Esophagus muscularis mucosa (tissue), 4 donors: ENCODE measurements around the gene CDH4. TPM values are rescaled to one million over a fixed set of nuclear protein-coding genes. Genes with fewer than 3 reads are reported as not detected.

Source experiments
- DNase-seq: peaks from one replicate; pipeline ENCODE4 v3.0.0-alpha.2; 2017; ENCODE audit errors: extremely low spot score
- H3K27ac ChIP-seq, 4 donors: fragments of 200-600 bp; sonication (generic); replicated peaks in 1 of 4; 1 replicate in 3 of 4; 2 replicates in 1 of 4; pipeline ENCODE4 v1.5.1; 2016 to 2019; ENCODE audit warnings: mild to moderate bottlenecking in 1 of 4
- H3K27me3 ChIP-seq, 4 donors: fragments of 200-600 bp; sonication (generic); one replicate each; pipeline versions ENCODE4 v1.5.1 to v1.6.0; 2016 to 2019
- H3K36me3 ChIP-seq, 4 donors: fragments of 200-600 bp; sonication (generic); one replicate each; pipeline ENCODE4 v1.5.1; 2016 to 2019
- H3K4me1 ChIP-seq, 4 donors: fragments of 200-600 bp; sonication (generic); one replicate each; pipeline ENCODE4 v1.5.1; 2016 to 2019
- H3K4me3 ChIP-seq, 4 donors: fragments of 200-600 bp; sonication (generic); 1 replicate in 2 of 4; 2 replicates in 2 of 4; pipeline ENCODE4 v1.5.1; 2016 to 2019; ENCODE audit warnings: mild to moderate bottlenecking in 4 of 4, moderate library complexity in 1 of 4
- H3K9me3 ChIP-seq, 4 donors: fragments of 200-600 bp; sonication (generic); 1 replicate in 3 of 4; 2 replicates in 1 of 4; pipeline ENCODE4 v1.5.1; 2016 to 2019
- EP300 ChIP-seq: sonication (generic); formaldehyde crosslinking; IDR thresholded peaks from one replicate; pipeline ENCODE4 v1.6.1; 2017; ENCODE audit warnings: antibody characterized with exemption
- POLR2A ChIP-seq: fragments of 450-650 bp; IDR thresholded peaks from one replicate; pipeline ENCODE4 v1.6.1; 2017; ENCODE audit warnings: antibody characterized with exemption, moderate library complexity, mild to moderate bottlenecking, low read depth
- POLR2AphosphoS5 ChIP-seq, 2 donors: sonication (generic); formaldehyde crosslinking; IDR thresholded peaks; one replicate each; pipeline ENCODE4 v1.6.1; 2017; ENCODE audit warnings: antibody characterized with exemption in 2 of 2
- WGBS: methylation state at CpG from one replicate; pipeline ENCODE4 v1.1.5; 2018; 5-methylcytosine and 5-hydroxymethylcytosine counted together
- intact Hi-C: fragments of 100-400 bp; cut with DNase I; formaldehyde crosslinking; loops from one replicate; pipeline ENCODE4 v1.15.1; 2023
- total RNA-seq, 4 donors: library from RNA; depleted of rRNA; stranded (reverse); fragments of >200 nt; gene quantifications; one replicate each; pipeline versions ENCODE4 v1.1.0 to v1.2.1, GENCODE V29; 2016
- TF ChIP-seq, protein P1 (sequence below), 3 experiments: fragments of 200-600 bp in 2 of 3; fragments of 450-650 bp in 1 of 3; sonication (generic) in 2 of 3; IDR thresholded peaks; one replicate each; pipeline ENCODE4 v1.5.1; 2017 to 2019; ENCODE audit warnings: antibody characterized with exemption in 3 of 3, mild to moderate bottlenecking in 2 of 3, moderate library complexity in 1 of 3

CDH4 gene
- total RNA-seq, 4 donors from 2014 or later: 0.42 to 1.3 (median 0.48) TPM

- no peak overlapping the region for H3K4me3 ChIP-seq
- TF ChIP-seq, protein P1, sequence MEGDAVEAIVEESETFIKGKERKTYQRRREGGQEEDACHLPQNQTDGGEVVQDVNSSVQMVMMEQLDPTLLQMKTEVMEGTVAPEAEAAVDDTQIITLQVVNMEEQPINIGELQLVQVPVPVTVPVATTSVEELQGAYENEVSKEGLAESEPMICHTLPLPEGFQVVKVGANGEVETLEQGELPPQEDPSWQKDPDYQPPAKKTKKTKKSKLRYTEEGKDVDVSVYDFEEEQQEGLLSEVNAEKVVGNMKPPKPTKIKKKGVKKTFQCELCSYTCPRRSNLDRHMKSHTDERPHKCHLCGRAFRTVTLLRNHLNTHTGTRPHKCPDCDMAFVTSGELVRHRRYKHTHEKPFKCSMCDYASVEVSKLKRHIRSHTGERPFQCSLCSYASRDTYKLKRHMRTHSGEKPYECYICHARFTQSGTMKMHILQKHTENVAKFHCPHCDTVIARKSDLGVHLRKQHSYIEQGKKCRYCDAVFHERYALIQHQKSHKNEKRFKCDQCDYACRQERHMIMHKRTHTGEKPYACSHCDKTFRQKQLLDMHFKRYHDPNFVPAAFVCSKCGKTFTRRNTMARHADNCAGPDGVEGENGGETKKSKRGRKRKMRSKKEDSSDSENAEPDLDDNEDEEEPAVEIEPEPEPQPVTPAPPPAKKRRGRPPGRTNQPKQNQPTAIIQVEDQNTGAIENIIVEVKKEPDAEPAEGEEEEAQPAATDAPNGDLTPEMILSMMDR (IDR thresholded peaks at IDR 0.05): no peak
- no peak for TF ChIP-seq EP300
- no peak for TF ChIP-seq POLR2A
- TF ChIP-seq POLR2AphosphoS5 (IDR thresholded peaks at IDR 0.05): no peak
- 78% methylated on average over 7 of the region's 13 CpGs for WGBS
- H3K27me3 ChIP-seq: peaks cover 0 to 35% (median 0%) of the 10 kb centered on the region in 4 donors
- H3K9me3 ChIP-seq: no peaks in the 10 kb centered on the region
- no peak for DNase-seq
- intact Hi-C loops: no loop called here
- H3K36me3 ChIP-seq: no peaks in the 10 kb centered on the region
- H3K4me1 ChIP-seq: no peaks in the 10 kb centered on the region
- H3K27ac ChIP-seq: no peak overlapping the region
Observed at GRCh38 chr20:61508301-61509096, 256.4 kb downstream of the CDH4 start.

DNA sequence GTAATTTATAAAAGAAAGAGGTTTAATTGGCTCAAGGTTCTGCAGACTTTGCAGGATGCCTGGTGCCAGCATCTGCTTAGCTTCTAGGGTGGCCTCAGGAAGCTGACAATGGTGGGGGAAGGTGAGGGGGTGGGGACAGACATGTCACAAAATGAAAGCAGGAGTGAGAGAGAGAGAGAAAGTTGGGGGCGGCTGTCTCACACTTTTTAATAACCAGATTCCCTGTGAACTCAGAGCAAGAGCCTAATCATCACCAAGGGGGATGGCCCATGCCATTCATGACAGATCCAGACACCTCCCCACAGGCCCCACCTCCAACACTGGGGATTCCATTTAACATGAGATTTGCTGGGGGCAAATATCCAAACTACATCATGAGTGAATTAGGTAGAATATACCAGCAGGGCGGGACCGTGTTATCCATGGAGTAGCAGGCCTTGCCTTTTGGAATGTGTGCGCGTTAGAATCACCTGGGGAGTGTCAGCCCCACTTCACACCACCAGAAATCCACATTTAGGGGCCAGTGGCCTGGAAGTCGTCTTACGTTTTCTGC is 258.8 kb downstream of the CDH4 start:
- no peak overlapping the region for H3K27ac ChIP-seq
- 81% methylated on average over 7 of the region's 7 CpGs for WGBS
- no peak for DNase-seq
- H3K36me3 ChIP-seq: no peaks in the 10 kb centered on the region
- intact Hi-C loops: no loop called here
- H3K4me3 ChIP-seq: no peak overlapping the region
- H3K4me1 ChIP-seq: peaks cover 0 to under 1% (median 0%) of the 10 kb centered on the region in 4 donors
- no peaks in the 10 kb centered on the region for H3K9me3 ChIP-seq
- H3K27me3 ChIP-seq: peaks cover 0 to 17% (median 0%) of the 10 kb centered on the region in 4 donors
- TF ChIP-seq POLR2AphosphoS5 (IDR thresholded peaks at IDR 0.05) (no peak), EP300 (no peak), POLR2A (no peak)
- TF ChIP-seq, protein P1 (IDR thresholded peaks at IDR 0.05): no peak

GRCh38 chr20:61512475-61512874 is 260.4 kb downstream of the CDH4 start:
- Histone ChIP-seq H3K27ac (no peak overlapping the region), H3K4me3 (no peak overlapping the region), H3K36me3 (no peaks in the 10 kb centered on the region), H3K9me3 (no peaks in the 10 kb centered on the region), H3K4me1 (peaks cover 0 to 10% (median 4%) of the 10 kb centered on the region in 4 donors), H3K27me3 (peaks cover 0 to 14% (median 0%) of the 10 kb centered on the region in 4 donors)
- no peak for DNase-seq
- no peak for TF ChIP-seq POLR2AphosphoS5 (IDR thresholded peaks at IDR 0.05)
- no peak for TF ChIP-seq POLR2A
- TF ChIP-seq, protein P1 (IDR thresholded peaks at IDR 0.05): no peak
- no peak for TF ChIP-seq EP300
- intact Hi-C loops: no loop called here
- 90% methylated on average over 11 of the region's 11 CpGs for WGBS

GRCh38 chr20:61513124-61514017 is 261.3 kb downstream of the CDH4 start:
- 86% methylated on average over 17 of the region's 17 CpGs for WGBS
- H3K4me1 ChIP-seq: peaks cover 0 to 10% (median 4%) of the 10 kb centered on the region in 4 donors
- intact Hi-C loops: no loop called here
- H3K27me3 ChIP-seq: peaks cover 0 to 8% (median 0%) of the 10 kb centered on the region in 4 donors
- H3K4me3 ChIP-seq: no peak overlapping the region
- no peaks in the 10 kb centered on the region for H3K9me3 ChIP-seq
- H3K36me3 ChIP-seq: no peaks in the 10 kb centered on the region
- DNase-seq: no peak
- TF ChIP-seq EP300 (no peak), POLR2A (no peak), POLR2AphosphoS5 (IDR thresholded peaks at IDR 0.05) (no peak)
- TF ChIP-seq, protein P1 (IDR thresholded peaks at IDR 0.05): no peak
- H3K27ac ChIP-seq: no peak overlapping the region
